ENCODE measurements around the gene PPP1R9A. TPM values are rescaled to one million over a fixed set of nuclear protein-coding genes. Genes with fewer than 3 reads are reported as not detected.

PPP1R9A gene
- polyA plus RNA-seq, 1 donor from 2014 or later, result 52.8 TPM

DNA sequence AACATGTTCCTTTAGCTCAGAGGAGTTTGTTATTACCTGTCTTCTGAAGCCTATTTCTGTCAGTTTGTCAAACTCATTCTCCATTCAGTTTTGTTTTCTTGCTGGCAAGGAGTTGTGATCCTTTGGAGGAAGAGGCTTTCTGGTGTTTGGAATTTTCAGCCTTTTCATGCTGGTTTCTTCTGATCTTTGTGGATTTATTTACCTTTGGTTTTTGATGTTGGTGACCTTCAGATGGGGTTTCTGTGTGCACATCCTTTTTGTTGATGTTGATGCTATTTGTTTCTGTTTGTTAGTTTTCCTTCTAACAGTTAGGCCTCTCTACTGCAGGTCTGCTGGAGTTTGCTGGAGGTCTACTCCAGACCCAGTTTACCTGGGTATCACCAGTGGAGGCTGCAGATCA lies 118.6 kb downstream of the PPP1R9A start:
- Histone ChIP-seq H3K79me2 (replicated peaks; ENCODE audit: insufficient read depth, low read length) (peaks cover 4% of the 10 kb centered on the region), H3K36me3 (ENCODE audit: insufficient read depth, low read length) (no peaks in the 10 kb centered on the region), H3F3A (ENCODE audit: insufficient read depth, low read length, poor library complexity, severe bottlenecking) (no peaks in the 10 kb centered on the region), H2AFZ (ENCODE audit: low read depth, low read length) (no peak overlapping the region), H3K9me2 (ENCODE audit: insufficient read depth, low read length) (no peaks in the 10 kb centered on the region), H3K4me2 (ENCODE audit: low read length) (no peak overlapping the region), H4K20me1 (ENCODE audit: insufficient read depth) (no peaks in the 10 kb centered on the region), H3K4me3 (ENCODE audit: low read length) (no peak overlapping the region), H3K9ac (ENCODE audit: low read length) (no peak overlapping the region), H3K27me3 (ENCODE audit: insufficient read depth, low read depth, low read length) (no peaks in the 10 kb centered on the region), H3K27ac (ENCODE audit: low read length) (no peak overlapping the region), H3K9me3 (ENCODE audit: low read length) (no peaks in the 10 kb centered on the region)
- TF ChIP-seq POLR2AphosphoS5 (IDR thresholded peaks at IDR 0.05) (no peak), SMC3 (conservative IDR thresholded peaks at IDR 0.05; ENCODE audit: poor library complexity) (no peak), TAF1 (IDR thresholded peaks at IDR 0.05; ENCODE audit: low read depth) (no peak), RAD21 (conservative IDR thresholded peaks at IDR 0.05) (no peak), MXI1 (conservative IDR thresholded peaks at IDR 0.05; ENCODE audit: poor library complexity, severe bottlenecking) (no peak)

DNA sequence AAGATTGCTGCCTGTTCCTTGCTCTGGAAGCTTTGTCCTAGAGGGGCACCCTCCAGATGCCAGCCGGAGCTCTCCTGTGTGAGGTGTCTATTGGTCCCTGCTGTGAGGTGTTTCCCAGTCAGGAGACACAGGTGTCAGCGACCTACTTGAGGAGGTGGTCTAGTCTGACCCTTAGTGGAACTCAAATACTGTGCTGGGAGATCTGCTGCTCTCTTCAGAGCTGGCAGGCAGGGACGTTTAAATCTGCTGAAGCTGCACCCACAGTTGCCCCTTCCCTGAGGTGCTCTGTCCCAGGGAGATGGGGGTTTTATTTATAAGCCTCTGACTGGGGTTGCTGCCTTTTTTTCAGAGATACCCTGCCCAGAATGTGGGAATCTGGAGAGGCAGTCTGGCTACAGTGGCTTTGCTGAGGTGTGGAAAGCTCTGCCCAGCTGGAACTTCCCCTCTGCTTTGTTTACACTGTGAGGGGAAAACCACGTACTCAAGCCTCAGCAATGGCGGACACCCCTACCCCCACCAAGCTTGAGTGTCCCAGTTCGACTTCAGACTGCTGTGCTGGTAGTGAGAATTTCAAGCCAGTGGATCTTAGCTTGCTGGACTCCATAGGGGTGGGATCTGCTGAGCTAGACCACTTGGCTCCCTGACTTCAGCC lies 119.2 kb downstream of the PPP1R9A start:
- Histone ChIP-seq H3K4me3 (ENCODE audit: low read length) (no peak overlapping the region), H4K20me1 (ENCODE audit: insufficient read depth) (no peaks in the 10 kb centered on the region), H3K9ac (ENCODE audit: low read length) (no peak overlapping the region), H3K9me2 (ENCODE audit: insufficient read depth, low read length) (no peaks in the 10 kb centered on the region), H3K4me2 (ENCODE audit: low read length) (no peak overlapping the region), H2AFZ (ENCODE audit: low read depth, low read length) (no peak overlapping the region), H3K9me3 (ENCODE audit: low read length) (no peaks in the 10 kb centered on the region), H3K27me3 (ENCODE audit: insufficient read depth, low read depth, low read length) (no peaks in the 10 kb centered on the region), H3K79me2 (replicated peaks; ENCODE audit: insufficient read depth, low read length) (peaks cover 4% of the 10 kb centered on the region), H3F3A (ENCODE audit: insufficient read depth, low read length, poor library complexity, severe bottlenecking) (no peaks in the 10 kb centered on the region), H3K27ac (ENCODE audit: low read length) (no peak overlapping the region), H3K36me3 (ENCODE audit: insufficient read depth, low read length) (no peaks in the 10 kb centered on the region)
- TF ChIP-seq TAF1 (IDR thresholded peaks at IDR 0.05; ENCODE audit: low read depth) (no peak), POLR2AphosphoS5 (IDR thresholded peaks at IDR 0.05) (no peak), SMC3 (conservative IDR thresholded peaks at IDR 0.05; ENCODE audit: poor library complexity) (no peak), EP300 (conservative IDR thresholded peaks at IDR 0.05; ENCODE audit: poor library complexity, severe bottlenecking) (no peak), EZH2 (IDR thresholded peaks at IDR 0.05; ENCODE audit: borderline replicate concordance, insufficient read depth, low read length, poor library complexity, severe bottlenecking) (no peak), RAD21 (conservative IDR thresholded peaks at IDR 0.05) (no peak), MXI1 (conservative IDR thresholded peaks at IDR 0.05; ENCODE audit: poor library complexity, severe bottlenecking) (no peak)
- TF ChIP-seq, protein P1, sequence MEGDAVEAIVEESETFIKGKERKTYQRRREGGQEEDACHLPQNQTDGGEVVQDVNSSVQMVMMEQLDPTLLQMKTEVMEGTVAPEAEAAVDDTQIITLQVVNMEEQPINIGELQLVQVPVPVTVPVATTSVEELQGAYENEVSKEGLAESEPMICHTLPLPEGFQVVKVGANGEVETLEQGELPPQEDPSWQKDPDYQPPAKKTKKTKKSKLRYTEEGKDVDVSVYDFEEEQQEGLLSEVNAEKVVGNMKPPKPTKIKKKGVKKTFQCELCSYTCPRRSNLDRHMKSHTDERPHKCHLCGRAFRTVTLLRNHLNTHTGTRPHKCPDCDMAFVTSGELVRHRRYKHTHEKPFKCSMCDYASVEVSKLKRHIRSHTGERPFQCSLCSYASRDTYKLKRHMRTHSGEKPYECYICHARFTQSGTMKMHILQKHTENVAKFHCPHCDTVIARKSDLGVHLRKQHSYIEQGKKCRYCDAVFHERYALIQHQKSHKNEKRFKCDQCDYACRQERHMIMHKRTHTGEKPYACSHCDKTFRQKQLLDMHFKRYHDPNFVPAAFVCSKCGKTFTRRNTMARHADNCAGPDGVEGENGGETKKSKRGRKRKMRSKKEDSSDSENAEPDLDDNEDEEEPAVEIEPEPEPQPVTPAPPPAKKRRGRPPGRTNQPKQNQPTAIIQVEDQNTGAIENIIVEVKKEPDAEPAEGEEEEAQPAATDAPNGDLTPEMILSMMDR (IDR thresholded peaks at IDR 0.05; ENCODE audit: poor library complexity, severe bottlenecking), result no peak
- TF ChIP-seq, protein P2, sequence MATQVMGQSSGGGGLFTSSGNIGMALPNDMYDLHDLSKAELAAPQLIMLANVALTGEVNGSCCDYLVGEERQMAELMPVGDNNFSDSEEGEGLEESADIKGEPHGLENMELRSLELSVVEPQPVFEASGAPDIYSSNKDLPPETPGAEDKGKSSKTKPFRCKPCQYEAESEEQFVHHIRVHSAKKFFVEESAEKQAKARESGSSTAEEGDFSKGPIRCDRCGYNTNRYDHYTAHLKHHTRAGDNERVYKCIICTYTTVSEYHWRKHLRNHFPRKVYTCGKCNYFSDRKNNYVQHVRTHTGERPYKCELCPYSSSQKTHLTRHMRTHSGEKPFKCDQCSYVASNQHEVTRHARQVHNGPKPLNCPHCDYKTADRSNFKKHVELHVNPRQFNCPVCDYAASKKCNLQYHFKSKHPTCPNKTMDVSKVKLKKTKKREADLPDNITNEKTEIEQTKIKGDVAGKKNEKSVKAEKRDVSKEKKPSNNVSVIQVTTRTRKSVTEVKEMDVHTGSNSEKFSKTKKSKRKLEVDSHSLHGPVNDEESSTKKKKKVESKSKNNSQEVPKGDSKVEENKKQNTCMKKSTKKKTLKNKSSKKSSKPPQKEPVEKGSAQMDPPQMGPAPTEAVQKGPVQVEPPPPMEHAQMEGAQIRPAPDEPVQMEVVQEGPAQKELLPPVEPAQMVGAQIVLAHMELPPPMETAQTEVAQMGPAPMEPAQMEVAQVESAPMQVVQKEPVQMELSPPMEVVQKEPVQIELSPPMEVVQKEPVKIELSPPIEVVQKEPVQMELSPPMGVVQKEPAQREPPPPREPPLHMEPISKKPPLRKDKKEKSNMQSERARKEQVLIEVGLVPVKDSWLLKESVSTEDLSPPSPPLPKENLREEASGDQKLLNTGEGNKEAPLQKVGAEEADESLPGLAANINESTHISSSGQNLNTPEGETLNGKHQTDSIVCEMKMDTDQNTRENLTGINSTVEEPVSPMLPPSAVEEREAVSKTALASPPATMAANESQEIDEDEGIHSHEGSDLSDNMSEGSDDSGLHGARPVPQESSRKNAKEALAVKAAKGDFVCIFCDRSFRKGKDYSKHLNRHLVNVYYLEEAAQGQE (IDR thresholded peaks at IDR 0.05; ENCODE audit: borderline replicate concordance), result no peak

Measured in neural cell (in vitro differentiated cells).